B cell (primary cell): ENCODE measurements around the gene TMEM185A. TPM values are rescaled to one million over a fixed set of nuclear protein-coding genes. Genes with fewer than 3 reads are reported as not detected.
A peak's percentile ranks its signal among the peaks of the same experiment; 100 is the strongest.
"Not testable (repeated sequence)": the region's sequence is repeated elsewhere in the genome, so short reads cannot be mapped to it uniquely, and the experiment has no call there.

Source experiments
- ATAC-seq: fragments of 200-7000 bp; cut with Tn5 transposase; one replicate; pipeline ENCODE4 v1.10.0; 2021; ENCODE audit warnings: low read depth, mild to moderate bottlenecking, moderate number of reproducible peaks, moderate library complexity
- CTCF ChIA-PET: fragments of 350-600 bp; sonication (Branson Sonifier 250); formaldehyde crosslinking; loops from one replicate; lab custom pipeline; 2021; ENCODE audit warnings: antibody characterized with exemption, inconsistent platforms; lab: Charles Lee
- POLR2A ChIA-PET: fragments of 350-600 bp; sonication (Branson Sonifier 250); formaldehyde crosslinking; loops from one replicate; lab custom pipeline; 2021; ENCODE audit warnings: antibody characterized with exemption; lab: Charles Lee
- DNase-seq: peaks from one replicate; pipeline ENCODE4 v3.0.0; 2013
- H2AFZ ChIP-seq: 2 replicates; pipeline ENCODE4 v1.6.1; 2012; ENCODE audit warnings: mild to moderate bottlenecking, low read depth, low read length; ENCODE audit not compliant: insufficient read depth, poor library complexity, severe bottlenecking
- H3K27ac ChIP-seq, 2 donors: 1 replicate in 1 of 2; 2 replicates in 1 of 2; pipeline ENCODE4 v1.5.1; 2012 to 2013; ENCODE audit warnings: low read length in 2 of 2, mild to moderate bottlenecking in 2 of 2, moderate library complexity in 1 of 2
- H3K27me3 ChIP-seq, 4 experiments: fragments of 200-600 bp in 1 of 4; sonication (generic) in 1 of 4; replicated peaks in 1 of 4; 1 replicate in 2 of 4; 2 replicates in 2 of 4; pipeline versions ENCODE4 v1.6.1 to v1.7.0; 2013 to 2016; ENCODE audit warnings: low read length in 3 of 4, mild to moderate bottlenecking in 2 of 4, mixed read lengths in 1 of 4, moderate library complexity in 1 of 4; ENCODE audit not compliant: insufficient read depth in 4 of 4, control insufficient read depth in 3 of 4; ENCODE audit errors: control extremely low read depth in 1 of 4
- H3K36me3 ChIP-seq, 2 experiments: replicated peaks in 1 of 2; 1 replicate in 1 of 2; 2 replicates in 1 of 2; pipeline versions ENCODE4 v1.6.1 to v1.7.1; 2013; ENCODE audit warnings: low read length in 1 of 2; ENCODE audit not compliant: insufficient read depth in 2 of 2, control insufficient read depth in 1 of 2; ENCODE audit errors: control extremely low read depth in 1 of 2, extremely low read depth in 1 of 2
- H3K4me1 ChIP-seq, 2 donors: fragments of 200-600 bp in 1 of 2; sonication (generic) in 1 of 2; 1 replicate in 1 of 2; 2 replicates in 1 of 2; pipeline versions ENCODE4 v1.5.1 to v1.6.1; 2013 to 2017; ENCODE audit warnings: low read length in 2 of 2; ENCODE audit not compliant: control insufficient read depth in 2 of 2, insufficient read depth in 2 of 2
- H3K4me2 ChIP-seq: replicated peaks from 2 replicates; pipeline ENCODE3; 2012; ENCODE audit warnings: mild to moderate bottlenecking, low read depth, low read length; ENCODE audit not compliant: poor library complexity, severe bottlenecking
- H3K4me3 ChIP-seq, 5 experiments: fragments of 200-600 bp in 1 of 5; sonication (generic) in 1 of 5; 1 replicate in 3 of 5; 2 replicates in 2 of 5; pipeline versions ENCODE4 v1.5.1 to v1.7.0; 2011 to 2016; ENCODE audit warnings: low read length in 4 of 5, mild to moderate bottlenecking in 4 of 5, low read depth in 2 of 5, control low read depth in 1 of 5, moderate library complexity in 1 of 5; ENCODE audit not compliant: insufficient read depth in 1 of 5; ENCODE audit errors: control extremely low read depth in 1 of 5, extremely low read depth in 1 of 5
- H3K79me2 ChIP-seq: fragments of 200-600 bp; sonication (generic); one replicate; pipeline ENCODE4 v1.6.0; 2016; ENCODE audit warnings: low read length; ENCODE audit not compliant: control insufficient read depth, insufficient read depth
- H3K9ac ChIP-seq: fragments of 200-600 bp; sonication (generic); 2 replicates; pipeline ENCODE4 v1.6.1; 2017; ENCODE audit warnings: mild to moderate bottlenecking, low read length, moderate library complexity
- H3K9me3 ChIP-seq, 3 donors: one replicate each; pipeline versions ENCODE4 v1.6.1 to v1.7.1; 2013; ENCODE audit warnings: low read length in 2 of 3; ENCODE audit not compliant: control insufficient read depth in 2 of 3, insufficient read depth in 1 of 3; ENCODE audit errors: control extremely low read depth in 1 of 3
- H4K20me1 ChIP-seq: 2 replicates; pipeline ENCODE4 v1.6.0; 2012; ENCODE audit warnings: mild to moderate bottlenecking, low read length; ENCODE audit not compliant: insufficient read depth, control insufficient read depth, poor library complexity, severe bottlenecking
- H3K27ac Mint-ChIP-seq: one replicate; pipeline ENCODE4 v1.8.0; 2021; ENCODE audit warnings: mixed read lengths
- H3K27me3 Mint-ChIP-seq: one replicate; pipeline ENCODE4 v1.8.0; 2021; ENCODE audit warnings: mixed read lengths
- H3K4me1 Mint-ChIP-seq: one replicate; pipeline ENCODE4 v1.8.0; 2021; ENCODE audit warnings: mixed read lengths
- H3K4me3 Mint-ChIP-seq: one replicate; pipeline ENCODE4 v1.8.0; 2021; ENCODE audit warnings: mixed read lengths
- H3K9me3 Mint-ChIP-seq: one replicate; pipeline ENCODE4 v1.8.0; 2022; ENCODE audit warnings: mixed read lengths; ENCODE audit not compliant: insufficient read depth
- CTCF ChIP-seq: fragments of 200-600 bp; IDR thresholded peaks from one replicate; pipeline ENCODE4 v1.8.0; 2022; ENCODE audit warnings: antibody characterized with exemption, mild to moderate bottlenecking
- EZH2 ChIP-seq: IDR thresholded peaks from 2 replicates; pipeline ENCODE4 v1.6.1; 2012; ENCODE audit warnings: borderline replicate concordance, low read depth, mild to moderate bottlenecking, moderate library complexity, low read length; ENCODE audit not compliant: insufficient read depth, poor library complexity, severe bottlenecking
- WGBS: methylation state at CpG from one replicate; pipeline ENCODE4 v1.1.5; 2013; ENCODE audit warnings: missing lambda C conversion rate; ENCODE audit not compliant: insufficient coverage; 5-methylcytosine and 5-hydroxymethylcytosine counted together
- intact Hi-C: fragments of 100-400 bp; cut with micrococcal nuclease; formaldehyde crosslinking; loops from one replicate; pipeline ENCODE4 v1.10.0; 2022
- polyA minus RNA-seq: library from RNA; depleted of rRNA, polyadenylated mRNA; stranded (reverse); fragments of >200 nt; gene quantifications from 2 replicates; pipeline ENCODE4 v1.2.3, GENCODE V29; 2012
- polyA plus RNA-seq: library from polyadenylated mRNA; depleted of rRNA; stranded (reverse); fragments of >200 nt; gene quantifications from 2 replicates; pipeline ENCODE4 v1.2.3, GENCODE V29; 2012
- total RNA-seq, 2 donors: library from RNA; stranded (reverse); fragments of 120-200 nt in 1 of 2; gene quantifications; 1 replicate in 1 of 2; 2 replicates in 1 of 2; pipeline versions ENCODE4 v1.2.3 to v1.2.4, GENCODE V29; 2013 to 2022

The TMEM185A gene
- 27.5 and 28.6 TPM in 2 replicates for total RNA-seq
- 11.9 TPM for total RNA-seq (2013)
- 17.8 and 25.2 TPM in 2 replicates for polyA plus RNA-seq
- polyA minus RNA-seq: 15.0 and 15.3 TPM in 2 replicates

- peak within 1 kb of the TSS; percentile 63 for H3K9ac ChIP-seq
- H3K4me1 ChIP-seq: peaks cover 9 to 16% of the 10 kb centered on the region in 2 donors
- no peaks in the 10 kb centered on the region for H3K36me3 ChIP-seq
- Mint-ChIP-seq H3K27ac (peak within 1 kb of the TSS; percentile 83), H3K9me3 (no peaks in the 10 kb centered on the region), H3K27me3 (no peaks in the 10 kb centered on the region), H3K4me1 (peaks cover 32% of the 10 kb centered on the region), H3K4me3 (peak within 1 kb of the TSS; percentile 89)
- WGBS: under 1% methylated on average over 41 of the region's 102 CpGs
- no peak for TF ChIP-seq EZH2
- TF ChIP-seq CTCF: no peak
- H2AFZ ChIP-seq: peak within 1 kb of the TSS; percentile 74
- ATAC-seq: peak; percentile 95
- intact Hi-C loops: no loop called here
- no peaks in the 10 kb centered on the region for H3K9me3 ChIP-seq
- H3K79me2 ChIP-seq: peaks cover 34% of the 10 kb centered on the region
- ChIA-PET POLR2A (no interaction called here), CTCF (interaction anchor here (0.9 kb wide), 1 partner anchor 14 kb away, joined by 3 read pairs; no protein-coding TSS in a partner anchor)
- peak within 1 kb of the TSS; percentile 71 for H3K4me2 ChIP-seq
- H3K27me3 ChIP-seq: no peaks in the 10 kb centered on the region
- peak; percentile 84 for DNase-seq
- peaks cover 21% of the 10 kb centered on the region for H4K20me1 ChIP-seq
- H3K27ac ChIP-seq: no peak within 1 kb of the TSS
- peak within 1 kb of the TSS; percentile 30 to 69 (median 60) for H3K4me3 ChIP-seq
Observed at GRCh38 chrX:149631234-149632165, at the start of gene TMEM185A. TSS of gene TMEM185A (minus strand) at chrX:149631792. CDS start at chrX:149631580, 212 bp downstream.

GRCh38 chrX:149681182-149681581 is 49.6 kb upstream of the TMEM185A start:
- Mint-ChIP-seq H3K4me3 (no peak overlapping the region), H3K9me3 (no peaks in the 10 kb centered on the region), H3K27me3 (no peaks in the 10 kb centered on the region), H3K27ac (no peak overlapping the region), H3K4me1 (no peaks in the 10 kb centered on the region)
- no peak overlapping the region for H3K27ac ChIP-seq
- H3K36me3 ChIP-seq: no peaks in the 10 kb centered on the region
- H2AFZ ChIP-seq: no peak overlapping the region
- no CpG with 5 or more reads among the region's 2 CpGs for WGBS
- TF ChIP-seq EZH2 (no peak), CTCF (no peak)
- ChIA-PET CTCF (no interaction called here), POLR2A (no interaction called here)
- no peak overlapping the region for H3K4me3 ChIP-seq
- H3K9ac ChIP-seq: no peak overlapping the region
- no peak overlapping the region for H3K4me2 ChIP-seq
- ATAC-seq (no peak), DNase-seq (no peak)
- no peaks in the 10 kb centered on the region for H3K79me2 ChIP-seq
- H3K27me3 ChIP-seq: no peaks in the 10 kb centered on the region
- intact Hi-C loops: no loop called here
- no peaks in the 10 kb centered on the region for H3K9me3 ChIP-seq
- no peaks in the 10 kb centered on the region for H3K4me1 ChIP-seq
- H4K20me1 ChIP-seq: no peaks in the 10 kb centered on the region

GRCh38 chrX:149679164-149679678 is 47.6 kb upstream of the TMEM185A start:
- intact Hi-C loops, DNase-seq, H3K9me3 ChIP-seq, H3K27me3 Mint-ChIP-seq, H3K4me1 Mint-ChIP-seq, CTCF ChIA-PET, H3K79me2 ChIP-seq, POLR2A ChIA-PET, ATAC-seq, H3K9me3 Mint-ChIP-seq, H3K4me1 ChIP-seq, H3K27ac Mint-ChIP-seq, H3K4me3 Mint-ChIP-seq, H3K27ac ChIP-seq, H3K4me3 ChIP-seq, H3K27me3 ChIP-seq, H4K20me1 ChIP-seq, H3K36me3 ChIP-seq, H2AFZ ChIP-seq, H3K9ac ChIP-seq, H3K4me2 ChIP-seq: not testable (repeated sequence)
- WGBS: no CpG with 5 or more reads among the region's 4 CpGs
